SK-N-MC (cell line): ENCODE data around the gene PGAM2.

Source experiments
- DNase-seq: peaks from one replicate; pipeline ENCODE4 v3.0.0-alpha.2; 2011; ENCODE audit warnings: low read depth, low spot score
- H3K27ac ChIP-seq: fragments of 200-600 bp; sonication (generic); 2 replicates; pipeline ENCODE4 v1.5.1; 2016; ENCODE audit warnings: mixed run types
- H3K36me3 ChIP-seq: fragments of 200-600 bp; sonication (generic); 2 replicates; pipeline ENCODE4 v1.6.1; 2017; ENCODE audit warnings: antibody characterized with exemption, low read length, mixed read lengths; ENCODE audit not compliant: insufficient read depth
- H3K4me3 ChIP-seq: fragments of 200-600 bp; sonication (generic); 2 replicates; pipeline ENCODE4 v1.5.1; 2016
- H3K9ac ChIP-seq: fragments of 200-600 bp; sonication (generic); 2 replicates; pipeline ENCODE4 v1.8.0; 2017; ENCODE audit warnings: mixed run types, mixed read lengths; ENCODE audit not compliant: insufficient read length
- H3K9me3 ChIP-seq: fragments of 200-600 bp; sonication (generic); 2 replicates; pipeline ENCODE4 v1.6.1; 2017; ENCODE audit warnings: low read depth, mild to moderate bottlenecking, antibody characterized with exemption, low read length, moderate library complexity, mixed read lengths
- EZH2 ChIP-seq: fragments of 200-600 bp; sonication (generic); IDR thresholded peaks from one replicate; pipeline ENCODE4 v1.6.1; 2017; ENCODE audit warnings: antibody characterized with exemption
- FOXP2 ChIP-seq: optimal IDR thresholded peaks from 2 replicates; pipeline ENCODE3; 2011; ENCODE audit warnings: mild to moderate bottlenecking, moderate library complexity; ENCODE audit not compliant: insufficient read depth; ENCODE audit errors: extremely low read length, control extremely low read depth
- POLR2AphosphoS5 ChIP-seq: IDR thresholded peaks from 2 replicates; pipeline ENCODE4 v1.6.1; 2012; ENCODE audit warnings: mild to moderate bottlenecking, low read depth, low read length, borderline replicate concordance

Gene PGAM2

GRCh38 chr7:44094365-44094764, 29.0 kb upstream of the PGAM2 start:
- H3K4me3 ChIP-seq, result no peak overlapping the region
- H3K36me3 ChIP-seq, result no peaks in the 10 kb centered on the region
- no peak overlapping the region for H3K9ac ChIP-seq
- no peaks in the 10 kb centered on the region for H3K9me3 ChIP-seq
- DNase-seq, result no peak
- H3K27ac ChIP-seq, result no peak overlapping the region
- TF ChIP-seq FOXP2 (no peak), EZH2 (no peak), POLR2AphosphoS5 (no peak)

- DNase-seq, result no peak
- no peak overlapping the region for H3K9ac ChIP-seq
- no peak overlapping the region for H3K4me3 ChIP-seq
- no peaks in the 10 kb centered on the region for H3K36me3 ChIP-seq
- no peak overlapping the region for H3K27ac ChIP-seq
- no peaks in the 10 kb centered on the region for H3K9me3 ChIP-seq
- TF ChIP-seq EZH2, result no peak
- no peak for TF ChIP-seq FOXP2
- TF ChIP-seq POLR2AphosphoS5, result no peak
Observed at GRCh38 chr7:44093102-44093641, 27.8 kb upstream of the PGAM2 start.

DNA sequence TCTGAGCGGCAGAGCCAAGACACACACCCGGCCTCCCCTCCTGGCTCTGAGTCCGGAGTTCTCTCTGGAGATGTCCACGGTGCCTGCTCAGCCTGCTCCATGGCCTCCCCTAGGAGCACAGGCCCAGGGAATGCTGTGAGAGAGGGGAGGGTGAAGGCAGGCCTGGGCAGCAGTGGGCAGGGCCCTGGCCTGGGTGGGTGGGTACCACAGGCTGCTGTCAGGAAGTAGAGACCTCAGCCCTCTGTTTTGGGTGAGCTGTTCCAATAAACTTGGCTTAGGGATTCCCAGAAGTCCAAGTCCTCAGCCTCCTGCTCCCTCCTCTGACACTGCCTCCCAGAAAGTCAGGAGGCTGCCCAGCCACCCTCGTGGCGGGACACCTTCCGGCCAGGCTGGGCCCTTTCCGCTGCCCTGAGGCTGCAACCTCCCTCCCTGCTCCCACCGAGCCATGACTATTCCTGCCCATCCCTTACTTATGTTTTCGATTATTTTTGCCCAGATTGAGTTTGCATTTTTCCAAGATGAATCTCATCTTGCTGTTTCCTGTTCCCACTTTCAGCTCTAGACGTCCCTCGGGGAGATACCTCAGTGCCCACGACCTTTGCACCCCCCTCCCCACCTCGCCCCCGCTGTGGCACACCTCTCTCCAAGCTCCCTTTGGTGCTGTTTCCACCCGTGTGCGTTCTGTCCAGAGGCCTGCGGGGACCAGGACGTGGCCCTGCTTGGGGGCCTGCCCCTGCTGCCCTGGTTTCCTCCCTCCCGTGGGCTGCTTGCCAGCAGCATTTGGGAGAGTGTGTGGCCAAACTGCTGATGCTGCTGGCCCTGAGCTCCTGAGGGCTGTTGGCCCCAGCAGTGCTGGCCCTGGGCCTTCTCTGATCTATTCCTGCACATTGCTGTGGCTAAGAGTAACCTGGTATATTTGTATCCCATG, 22.8 kb upstream of the PGAM2 start:
- no peak overlapping the region for H3K27ac ChIP-seq
- TF ChIP-seq FOXP2 (no peak), EZH2 (no peak), POLR2AphosphoS5 (no peak)
- H3K9me3 ChIP-seq, result no peaks in the 10 kb centered on the region
- H3K9ac ChIP-seq, result no peak overlapping the region
- H3K36me3 ChIP-seq, result no peaks in the 10 kb centered on the region
- DNase-seq, result no peak
- H3K4me3 ChIP-seq, result no peak overlapping the region

GRCh38 chr7:44086627-44087026, 21.3 kb upstream of the PGAM2 start:
- Histone ChIP-seq H3K36me3 (no peaks in the 10 kb centered on the region), H3K9ac (no peak overlapping the region), H3K9me3 (no peaks in the 10 kb centered on the region), H3K27ac (no peak overlapping the region), H3K4me3 (no peak overlapping the region)
- no peak for TF ChIP-seq EZH2
- TF ChIP-seq FOXP2, result no peak
- no peak for TF ChIP-seq POLR2AphosphoS5
- DNase-seq, result no peak

- Histone ChIP-seq H3K9ac (no peak overlapping the region), H3K9me3 (no peaks in the 10 kb centered on the region), H3K4me3 (no peak overlapping the region), H3K36me3 (no peaks in the 10 kb centered on the region), H3K27ac (no peak overlapping the region)
- no peak for DNase-seq
- no peak for TF ChIP-seq EZH2
Observed at GRCh38 chr7:44085546-44085945, 20.2 kb upstream of the PGAM2 start.

DNA sequence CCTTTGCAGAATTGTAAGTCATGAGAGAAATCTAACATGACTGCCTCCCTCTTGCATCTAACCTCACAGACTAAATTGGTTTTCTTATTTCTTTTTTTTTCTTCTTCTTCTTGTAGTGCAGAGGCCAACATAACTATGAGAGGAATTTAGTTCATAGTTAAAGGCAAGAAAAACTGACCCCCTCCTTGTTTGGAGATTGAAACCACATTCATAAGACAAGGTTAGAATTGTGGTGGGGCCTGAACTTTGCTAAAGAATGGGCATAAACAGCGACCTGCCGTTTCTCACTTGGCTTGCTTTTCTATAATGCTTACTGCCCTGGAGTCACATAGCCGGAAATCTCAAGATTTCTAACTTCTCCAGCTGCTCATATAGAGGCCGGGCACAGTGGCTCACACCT, 19.3 kb upstream of the PGAM2 start:
- Histone ChIP-seq H3K36me3 (peaks cover 4% of the 10 kb centered on the region; the same call in 1 of the 2 replicates), H3K4me3 (no peak overlapping the region), H3K9ac (no peak overlapping the region), H3K9me3 (no peaks in the 10 kb centered on the region), H3K27ac (no peak overlapping the region)
- TF ChIP-seq EZH2 (no peak), FOXP2 (no peak), POLR2AphosphoS5 (no peak)
- no peak for DNase-seq

DNA sequence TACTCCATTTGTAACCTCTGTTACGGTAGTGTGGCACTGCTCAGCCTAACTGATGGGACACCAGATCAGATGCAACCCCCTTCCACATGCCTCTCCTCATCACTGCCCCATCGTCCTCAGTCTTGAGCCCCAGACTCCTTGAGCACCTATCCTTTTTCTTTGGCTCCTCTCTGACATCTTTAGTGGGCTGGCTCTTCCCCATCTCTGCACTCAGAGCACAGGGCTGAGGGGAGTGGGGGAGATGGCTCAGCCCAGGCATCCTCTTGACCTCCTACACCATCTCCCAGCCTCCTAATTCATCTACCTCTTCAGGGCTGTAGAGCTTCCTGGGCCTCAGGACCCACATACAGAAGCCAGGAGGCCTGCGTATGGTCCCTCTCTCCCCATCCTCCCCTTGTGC, 18.4 kb upstream of the PGAM2 start:
- peaks cover 4% of the 10 kb centered on the region; the same call in 1 of the 2 replicates for H3K36me3 ChIP-seq
- TF ChIP-seq EZH2, result no peak
- TF ChIP-seq FOXP2, result no peak
- TF ChIP-seq POLR2AphosphoS5, result no peak
- H3K4me3 ChIP-seq, result no peak overlapping the region
- no peaks in the 10 kb centered on the region for H3K9me3 ChIP-seq
- no peak for DNase-seq
- H3K27ac ChIP-seq, result no peak overlapping the region
- no peak overlapping the region for H3K9ac ChIP-seq

DNA sequence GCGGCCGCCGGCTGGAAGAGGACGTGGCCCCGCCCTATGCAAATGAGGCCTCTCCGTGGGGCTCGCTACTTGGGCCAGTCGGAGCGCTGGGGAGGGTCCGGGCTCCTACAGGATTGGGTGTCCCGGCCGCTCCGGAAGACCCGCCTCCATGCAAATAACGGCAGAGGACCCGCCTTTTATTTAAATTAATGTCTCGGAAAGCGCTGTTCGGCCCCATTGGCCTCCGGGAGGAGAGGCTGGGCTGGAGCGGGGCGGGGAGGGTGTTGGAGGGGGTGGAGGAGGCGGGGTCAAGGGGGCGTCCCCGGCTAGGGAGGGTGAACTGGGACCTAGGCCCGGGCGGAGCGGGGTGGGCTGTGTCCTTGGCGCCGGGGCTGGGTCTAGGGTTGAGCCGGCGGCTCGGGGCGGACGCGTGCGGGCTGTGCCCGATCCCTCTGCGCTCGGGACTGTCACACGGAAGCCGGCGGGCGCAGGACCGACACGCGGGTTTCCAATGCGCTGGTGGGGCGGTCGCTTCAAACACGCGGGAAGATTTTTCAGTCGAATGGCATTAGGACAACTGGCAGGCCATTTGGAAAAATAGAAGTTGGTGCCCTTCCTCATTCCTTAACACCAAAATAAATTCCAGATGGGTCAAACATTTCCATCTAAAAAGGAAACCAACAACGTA, 17.3 kb upstream of the PGAM2 start:
- TF ChIP-seq FOXP2, result no peak
- TF ChIP-seq POLR2AphosphoS5, result peak; percentile 63; the same call in 1 of the 2 replicates
- TF ChIP-seq EZH2, result no peak
- peak overlapping the region; percentile 64 for H3K27ac ChIP-seq
- H3K9ac ChIP-seq, result peak overlapping the region; percentile 85
- peak; percentile 83 for DNase-seq
- H3K36me3 ChIP-seq, result peaks cover 9% of the 10 kb centered on the region; the same call in 1 of the 2 replicates
- H3K9me3 ChIP-seq, result no peaks in the 10 kb centered on the region
- H3K4me3 ChIP-seq, result peak overlapping the region; percentile 91
